NCI-H82 (cell line): ENCODE data around the gene MINDY3.

Experiments used
- DNase-seq: peaks from one replicate; lab custom pipeline; 2025; lab: John Stamatoyannopoulos, UW

The MINDY3 gene

GRCh38 chr10:15738270-15738925 is 121.9 kb downstream of the MINDY3 start:
- DNase-seq, result no peak

- DNase-seq, result no peak
Measured at GRCh38 chr10:15737656-15738055, 122.7 kb downstream of the MINDY3 start.

- no peak for DNase-seq
Measured at GRCh38 chr10:15735763-15736162, 124.5 kb downstream of the MINDY3 start.

DNA sequence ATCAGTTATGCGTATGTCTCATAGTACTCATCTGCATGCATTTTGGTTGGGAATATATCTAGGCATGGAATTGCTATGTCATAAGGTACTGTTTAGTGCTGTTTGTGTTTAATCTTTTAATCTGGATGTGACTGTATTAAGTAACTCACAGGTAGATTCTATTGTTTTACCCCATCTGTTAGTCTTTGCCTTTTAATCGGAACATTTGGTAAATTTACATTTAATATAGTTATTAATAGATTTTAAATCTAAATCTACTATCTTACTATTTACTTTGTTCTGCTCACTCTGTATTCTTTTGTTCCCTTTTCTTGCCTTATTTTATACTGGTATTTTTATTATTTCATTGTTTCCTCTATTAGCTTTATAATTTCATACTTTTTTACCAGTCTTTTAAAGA is 130.0 kb downstream of the MINDY3 start:
- DNase-seq, result no peak

- DNase-seq, result no peak
Measured at GRCh38 chr10:15729890-15730289, 130.4 kb downstream of the MINDY3 start.
